Measurements from ENCODE around the gene ZNF71.

DNA sequence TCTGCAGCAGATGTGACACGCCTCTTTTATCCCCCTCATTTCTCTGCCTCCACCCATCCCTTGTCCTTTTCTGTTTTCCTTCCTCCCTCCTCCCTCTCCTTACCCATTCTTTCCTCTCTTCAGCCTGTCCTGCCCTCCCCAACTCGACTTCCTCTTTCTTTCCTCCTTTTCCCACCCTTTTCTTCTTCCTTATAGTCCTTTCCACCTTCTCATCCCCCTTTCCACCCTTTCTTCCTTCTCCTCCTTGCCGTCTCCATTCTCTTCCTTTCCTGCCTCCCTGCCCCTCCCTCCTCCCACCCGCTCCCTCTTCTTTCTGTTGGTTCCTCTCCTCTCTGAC, 688 bp upstream of the ZNF71 start:
- no peak for TF ChIP-seq POLR2AphosphoS5 (IDR thresholded peaks at IDR 0.05; ENCODE audit: borderline replicate concordance, low read depth, low read length)
- no peak for TF ChIP-seq FOXP2 (optimal IDR thresholded peaks at IDR 0.05; ENCODE audit: control extremely low read depth, extremely low read length, insufficient read depth)
